IMR-90 (cell line): ENCODE measurements around the gene ERG28. TPM values are rescaled to one million over a fixed set of nuclear protein-coding genes. Genes with fewer than 3 reads are reported as not detected.
A peak's percentile ranks its signal among the peaks of the same experiment; 100 is the strongest.
"Not testable (repeated sequence)": the region's sequence is repeated elsewhere in the genome, so short reads cannot be mapped to it uniquely, and the experiment has no call there.

ENCODE experiments used
- ATAC-seq: fragments of 200-7000 bp; cut with Tn5 transposase; 2 replicates; pipeline ENCODE4 v1.9.1; 2020; ENCODE audit warnings: low read depth, mild to moderate bottlenecking, moderate library complexity
- BruUV-seq: library from RNA; stranded (reverse); fragments of 400-500 nt; replicated peaks from 2 replicates; lab custom pipeline; 2021; lab: Mats Ljungman, UMichigan
- CTCF ChIA-PET: fragments of 300-600 bp; formaldehyde crosslinking; extraction: SDS; loops from one replicate; lab custom pipeline; 2021; ENCODE audit warnings: antibody characterized with exemption; lab: Yijun Ruan, JAX
- POLR2A ChIA-PET: fragments of 300-600 bp; sonication (Branson Sonifier 250); formaldehyde crosslinking; loops from one replicate; lab custom pipeline; 2022; ENCODE audit warnings: antibody characterized with exemption; ENCODE audit not compliant: unreplicated experiment; lab: Charles Lee
- DNase-seq: peaks from one replicate; pipeline ENCODE4 v3.0.0; 2013
- H2AFZ ChIP-seq: replicated peaks from 2 replicates; pipeline ENCODE3; 2013; ENCODE audit warnings: low read length, mild to moderate bottlenecking; ENCODE audit not compliant: poor library complexity
- H2AK5ac ChIP-seq: 2 replicates; pipeline ENCODE4 v1.6.1; 2013; ENCODE audit warnings: low read depth, low read length, inconsistent platforms
- H2AK9ac ChIP-seq: replicated peaks from 2 replicates; pipeline ENCODE3; 2013; ENCODE audit warnings: mild to moderate bottlenecking, low read depth, low read length, moderate library complexity; ENCODE audit not compliant: poor library complexity
- H2BK120ac ChIP-seq: 2 replicates; pipeline ENCODE4 v1.6.1; 2013; ENCODE audit warnings: low read depth, low read length, inconsistent platforms
- H2BK15ac ChIP-seq: 3 replicates; pipeline ENCODE4 v1.6.1; 2013; ENCODE audit warnings: low read depth, low read length, inconsistent platforms
- H2BK20ac ChIP-seq: 2 replicates; pipeline ENCODE4 v1.6.1; 2013; ENCODE audit warnings: low read depth, mild to moderate bottlenecking, inconsistent platforms, low read length, moderate library complexity
- H2BK5ac ChIP-seq: 2 replicates; pipeline ENCODE4 v1.6.1; 2013; ENCODE audit warnings: mild to moderate bottlenecking, low read depth, low read length, inconsistent platforms; ENCODE audit not compliant: poor library complexity, severe bottlenecking
- H3K14ac ChIP-seq: replicated peaks from 2 replicates; pipeline ENCODE4 v1.6.1; 2013; ENCODE audit warnings: low read depth, low read length, inconsistent platforms
- H3K18ac ChIP-seq: 2 replicates; pipeline ENCODE4 v1.6.1; 2013; ENCODE audit warnings: low read depth, low read length, control low read depth
- H3K23ac ChIP-seq: 2 replicates; pipeline ENCODE4 v1.6.1; 2013; ENCODE audit warnings: low read depth, low read length, inconsistent platforms
- H3K27ac ChIP-seq: 2 replicates; pipeline ENCODE4 v1.5.1; 2013; ENCODE audit warnings: mild to moderate bottlenecking, control low read depth, low read length; ENCODE audit not compliant: insufficient read depth
- H3K27me3 ChIP-seq: 2 replicates; pipeline ENCODE4 v1.6.1; 2013; ENCODE audit warnings: low read length; ENCODE audit not compliant: control insufficient read depth, insufficient read depth
- H3K36me3 ChIP-seq: 2 replicates; pipeline ENCODE4 v1.6.1; 2013; ENCODE audit warnings: low read length, mixed read lengths; ENCODE audit not compliant: control insufficient read depth, insufficient read depth
- H3K4ac ChIP-seq: 2 replicates; pipeline ENCODE4 v1.6.1; 2013; ENCODE audit warnings: low read depth, low read length, inconsistent platforms
- H3K4me1 ChIP-seq: 2 replicates; pipeline ENCODE4 v1.6.1; 2013; ENCODE audit warnings: low read length, mixed read lengths; ENCODE audit not compliant: control insufficient read depth, insufficient read depth
- H3K4me2 ChIP-seq: 2 replicates; pipeline ENCODE4 v1.6.1; 2013; ENCODE audit warnings: low read depth, mild to moderate bottlenecking, control low read depth, low read length, moderate library complexity
- H3K4me3 ChIP-seq: 2 replicates; pipeline ENCODE4 v1.5.1; 2013; ENCODE audit warnings: low read depth, mild to moderate bottlenecking, control low read depth, low read length, moderate library complexity; ENCODE audit not compliant: insufficient read depth
- H3K56ac ChIP-seq: 2 replicates; pipeline ENCODE4 v1.6.1; 2013; ENCODE audit warnings: low read length, inconsistent platforms; ENCODE audit not compliant: insufficient read depth; ENCODE audit errors: extremely low read depth
- H3K79me1 ChIP-seq, 2 experiments: 2 replicates each; pipeline ENCODE4 v1.6.1; 2013; ENCODE audit warnings: low read length in 2 of 2, inconsistent platforms in 1 of 2, low read depth in 1 of 2
- H3K9ac ChIP-seq: 2 replicates; pipeline ENCODE4 v1.6.1; 2013; ENCODE audit warnings: low read depth, low read length, control low read depth
- H3K9me1 ChIP-seq: 2 replicates; pipeline ENCODE4 v1.6.1; 2013; ENCODE audit warnings: low read length, inconsistent platforms; ENCODE audit not compliant: insufficient read depth
- H3K9me3 ChIP-seq: 2 replicates; pipeline ENCODE4 v1.6.1; 2013; ENCODE audit warnings: low read length; ENCODE audit not compliant: control insufficient read depth, insufficient read depth
- H4K20me1 ChIP-seq: 2 replicates; pipeline ENCODE4 v1.6.1; 2013; ENCODE audit warnings: low read length, inconsistent platforms; ENCODE audit not compliant: insufficient read depth
- H4K5ac ChIP-seq: 2 replicates; pipeline ENCODE4 v1.6.1; 2013; ENCODE audit warnings: mild to moderate bottlenecking, low read depth, low read length, control low read depth
- H4K8ac ChIP-seq, 2 experiments: 2 replicates each; pipeline ENCODE4 v1.6.1; 2013; ENCODE audit warnings: low read depth in 2 of 2, low read length in 2 of 2, control low read depth in 1 of 2, inconsistent platforms in 1 of 2
- H4K91ac ChIP-seq: 2 replicates; pipeline ENCODE4 v1.6.1; 2013; ENCODE audit warnings: low read depth, low read length, inconsistent platforms; ENCODE audit not compliant: insufficient read depth
- CEBPB ChIP-seq: IDR thresholded peaks from 2 replicates; pipeline ENCODE4 v1.6.1; 2012; ENCODE audit warnings: low read depth, low read length, improper control_type of control experiment
- CTCF ChIP-seq: conservative IDR thresholded peaks from 2 replicates; pipeline ENCODE4 v1.5.1; 2012; ENCODE audit warnings: mild to moderate bottlenecking, low read depth, low read length, improper control_type of control experiment
- WGBS, 2 experiments: methylation state at CpG; one replicate each; pipeline versions ENCODE4 v1.1.5 to v1.1.7; 2013; ENCODE audit warnings: missing lambda C conversion rate in 2 of 2; ENCODE audit not compliant: insufficient read length in 1 of 2; ENCODE audit errors: extremely low coverage in 2 of 2; 5-methylcytosine and 5-hydroxymethylcytosine counted together
- dilution Hi-C: fragments of 300-500 bp; cut with HindIII; formaldehyde crosslinking; loops from one replicate; pipeline ENCODE4 v1.14.3; 2018; ENCODE audit warnings: low sequenced_read_pairs; ENCODE audit not compliant: unreplicated experiment
- in situ Hi-C: fragments of 300-500 bp; cut with MboI; formaldehyde crosslinking; loops from 3 replicates; pipeline ENCODE4 v1.14.3; 2019; ENCODE audit warnings: low sequenced_read_pairs, inconsistent platforms, mixed read lengths
- intact Hi-C: fragments of 100-400 bp; cut with micrococcal nuclease; formaldehyde crosslinking; loops from 2 replicates; pipeline ENCODE4 v1.10.0; 2022
- polyA plus RNA-seq, 3 experiments: library from polyadenylated mRNA; depleted of rRNA; stranded (reverse); fragments of >200 nt; gene quantifications; 2 replicates each; pipeline ENCODE4 v1.2.3, GENCODE V29; 2012; ENCODE audit warnings: low replicate concordance in 1 of 3
- total RNA-seq: library from RNA; depleted of rRNA; stranded (reverse); fragments of >200 nt; gene quantifications from 2 replicates; pipeline ENCODE4 v1.2.3, GENCODE V29; 2012

Gene ERG28
- total and polyA plus RNA-seq, 2 of the 4 experiments (the other 2 are of a cell fraction) = 0.90 to 15.4 TPM

GRCh38 chr14:75602503-75602902 is 58.2 kb downstream of the ERG28 start:
- Histone ChIP-seq H3K4me2 (no peak overlapping the region), H2BK120ac (no peak overlapping the region), H3K4me1 (no peaks in the 10 kb centered on the region), H4K5ac (no peak overlapping the region), H3K9ac (no peak overlapping the region), H3K36me3 (no peaks in the 10 kb centered on the region), H2AK5ac (no peak overlapping the region), H2AK9ac (no peak overlapping the region), H4K20me1 (no peaks in the 10 kb centered on the region), H3K9me3 (peaks cover 6% of the 10 kb centered on the region; the same call in 1 of the 2 replicates), H3K23ac (no peak overlapping the region), H4K91ac (no peak overlapping the region), H2BK15ac (no peak overlapping the region), H3K56ac (no peak overlapping the region), H3K4me3 (no peak overlapping the region), H3K14ac (no peak overlapping the region), H3K27me3 (peaks cover 19% of the 10 kb centered on the region), H3K27ac (no peak overlapping the region), H4K8ac (no peak overlapping the region), H3K79me1 (no peaks in the 10 kb centered on the region), H2BK5ac (no peak overlapping the region), H2AFZ (no peak overlapping the region), H2BK20ac (no peak overlapping the region), H3K4ac (no peak overlapping the region), H3K9me1 (no peaks in the 10 kb centered on the region), H3K18ac (no peak overlapping the region)
- dilution Hi-C loops = no loop called here
- ChIA-PET CTCF (interaction anchor here (0.5 kb wide), 2 partner anchors 43 to 762 kb away, joined by 3 to 9 read pairs; no protein-coding TSS in a partner anchor), POLR2A (no interaction called here)
- intact Hi-C loops = no loop called here
- in situ Hi-C loops = no loop called here
- no TSS peak for BruUV-seq
- WGBS, 2 experiments = 80% methylated on average over 1 of the region's 3 CpGs; no CpG with 5 or more reads in 1 of the 2 experiments
- TF ChIP-seq CTCF (no peak), CEBPB (peak; percentile 76)
- DNase-seq (no peak), ATAC-seq (no peak)

GRCh38 chr14:75601061-75601460 is 59.6 kb downstream of the ERG28 start:
- H3K4me3 ChIP-seq, intact Hi-C loops, H3K36me3 ChIP-seq, H3K23ac ChIP-seq, H4K5ac ChIP-seq, dilution Hi-C loops, DNase-seq, H3K27ac ChIP-seq, H2BK20ac ChIP-seq, H2AFZ ChIP-seq, H2BK120ac ChIP-seq, H2AK5ac ChIP-seq, CTCF ChIA-PET, in situ Hi-C loops, H3K9ac ChIP-seq, H2BK5ac ChIP-seq, H3K14ac ChIP-seq, H3K4me1 ChIP-seq, H4K20me1 ChIP-seq, H4K91ac ChIP-seq, H4K8ac ChIP-seq, H3K79me1 ChIP-seq, H3K18ac ChIP-seq, H2AK9ac ChIP-seq, H3K4me2 ChIP-seq, H3K9me1 ChIP-seq, ATAC-seq, H3K56ac ChIP-seq, BruUV-seq, H3K4ac ChIP-seq, H2BK15ac ChIP-seq, POLR2A ChIA-PET, H3K9me3 ChIP-seq: not testable (repeated sequence)
- WGBS, 2 experiments = no CpG with 5 or more reads among the region's 6 CpGs
- H3K27me3 ChIP-seq = peaks cover 18% of the 10 kb centered on the region
